LNCAP (cell line): ENCODE measurements around the gene SEPSECS.

Source experiments
- CTCF ChIP-seq: fragments of 450-650 bp; IDR thresholded peaks from 2 replicates; pipeline ENCODE4 v1.5.1; 2017; ENCODE audit warnings: mild to moderate bottlenecking

SEPSECS gene

GRCh38 chr4:25165916-25166315, 5.7 kb upstream of the SEPSECS start:
- no peak for TF ChIP-seq CTCF

DNA sequence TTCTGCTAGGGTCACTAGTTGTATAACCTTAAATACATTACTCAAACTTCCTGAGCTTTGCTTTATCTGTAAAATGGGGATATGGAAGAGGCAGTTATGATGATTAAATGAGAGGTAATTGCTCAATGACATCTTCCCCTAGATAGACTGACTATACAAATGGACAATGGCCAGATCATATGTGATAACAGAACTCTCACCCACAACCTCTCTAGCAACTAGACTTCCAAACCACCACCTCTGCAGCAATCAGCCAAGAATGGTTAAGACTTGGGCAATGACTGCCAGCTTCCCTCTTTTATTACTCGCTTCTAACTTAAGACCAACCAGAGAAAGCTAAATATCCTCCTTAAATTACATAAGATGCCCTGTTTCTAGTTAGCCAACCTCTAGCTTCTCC, 2.9 kb upstream of the SEPSECS start:
- TF ChIP-seq CTCF: no peak

DNA sequence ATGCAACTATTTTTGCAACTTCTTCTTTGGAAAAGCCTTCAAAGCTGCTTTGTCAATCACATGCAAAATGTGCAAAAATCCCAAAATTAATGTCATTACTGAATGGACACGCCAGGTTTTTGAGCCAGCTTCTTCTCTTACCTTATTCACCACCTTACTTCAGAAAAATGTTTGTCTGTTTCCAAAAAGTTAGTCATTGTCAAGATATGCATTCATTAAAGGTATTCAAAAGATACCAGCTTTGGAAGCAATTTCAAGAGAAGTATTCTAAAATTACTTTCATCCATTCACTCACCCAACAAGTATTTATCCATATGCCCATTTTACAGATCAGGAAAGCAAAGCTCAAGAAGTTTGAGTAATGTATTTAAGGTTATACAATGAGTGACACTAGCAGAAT, 2.3 kb upstream of the SEPSECS start:
- no peak for TF ChIP-seq CTCF

- no peak for TF ChIP-seq CTCF
Measured at GRCh38 chr4:25161593-25161950, 1.3 kb upstream of the SEPSECS start.

GRCh38 chr4:25160714-25161592, 704 bp upstream of the SEPSECS start:
- no peak for TF ChIP-seq CTCF

GRCh38 chr4:25158817-25159216, 1.4 kb downstream of the SEPSECS start:
- TF ChIP-seq CTCF: no peak

- no peak for TF ChIP-seq CTCF
Measured at GRCh38 chr4:25157081-25157480, 3.2 kb downstream of the SEPSECS start.

DNA sequence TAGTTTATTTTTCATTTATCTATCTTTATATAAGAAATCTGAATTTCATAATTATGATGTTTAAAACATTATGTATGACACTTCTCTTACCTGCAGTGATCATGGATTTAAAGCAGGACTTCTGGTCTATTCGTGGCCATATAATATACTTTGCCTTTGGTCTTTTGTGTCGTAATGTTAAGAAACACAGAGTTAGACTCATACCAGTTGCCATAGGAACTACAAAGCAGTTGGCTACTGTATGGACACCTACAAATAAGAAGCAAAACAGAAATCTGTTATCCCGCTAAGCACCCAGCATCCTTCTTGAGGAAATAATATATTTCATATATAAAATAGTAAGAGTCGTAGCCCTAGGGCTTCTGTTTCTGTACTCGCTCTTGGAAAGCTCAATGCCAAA, 4.3 kb downstream of the SEPSECS start:
- no peak for TF ChIP-seq CTCF
